Esophagus muscularis mucosa (tissue), 3 donors: ENCODE results near the gene GNAI1.

ENCODE experiments used
- CTCF ChIP-seq, 3 experiments: fragments of 200-600 bp in 2 of 3; fragments of 450-650 bp in 1 of 3; sonication (generic) in 2 of 3; IDR thresholded peaks; one replicate each; pipeline ENCODE4 v1.5.1; 2017 to 2019; ENCODE audit warnings: antibody characterized with exemption in 3 of 3, mild to moderate bottlenecking in 2 of 3, moderate library complexity in 1 of 3
- POLR2A ChIP-seq: fragments of 450-650 bp; IDR thresholded peaks from one replicate; pipeline ENCODE4 v1.6.1; 2017; ENCODE audit warnings: antibody characterized with exemption, moderate library complexity, mild to moderate bottlenecking, low read depth

- TF ChIP-seq CTCF (IDR thresholded peaks at IDR 0.05) = no peak
- no peak for TF ChIP-seq POLR2A
Measured at GRCh38 chr7:80087051-80087770, 47.4 kb upstream of the GNAI1 start.
